ENCODE measurements around the gene GDNF.
"Not testable (repeated sequence)": the region's sequence is repeated elsewhere in the genome, so short reads cannot be mapped to it uniquely, and the experiment has no call there.

Gene GDNF

DNA sequence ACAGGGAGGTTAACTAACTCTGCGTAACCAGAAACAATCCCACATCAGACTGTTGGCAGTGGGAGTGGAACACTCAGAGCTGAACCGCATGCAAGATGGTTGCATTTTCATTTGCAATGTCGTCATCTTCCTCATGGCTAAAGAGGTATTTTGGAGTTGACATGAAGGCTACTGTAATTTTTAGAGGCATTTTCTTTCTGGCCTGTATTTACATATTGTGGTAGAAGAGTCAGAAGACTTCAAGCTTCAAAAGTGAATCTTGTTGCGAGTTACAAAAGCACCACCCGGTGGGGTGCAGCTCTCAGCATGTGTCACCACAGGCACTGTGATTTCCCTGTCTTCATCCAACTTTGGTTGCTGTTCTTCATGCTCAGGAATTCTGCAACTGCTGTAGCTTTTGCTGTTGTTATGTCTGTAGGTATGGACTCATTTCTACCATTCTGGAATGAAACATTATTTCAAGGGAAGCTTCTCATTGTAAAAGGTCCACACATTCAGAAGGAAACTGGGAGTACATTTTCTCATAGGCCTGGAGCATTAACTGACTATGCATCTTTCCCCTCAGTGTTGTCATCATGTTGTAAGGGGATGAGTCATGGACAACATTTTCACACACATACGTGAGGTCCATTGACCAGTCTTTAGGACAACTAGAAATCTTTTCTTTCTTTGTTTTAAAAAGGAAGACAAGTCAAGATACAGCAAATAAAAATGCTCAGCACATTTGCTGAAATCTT, 35.4 kb upstream of the GDNF start:
- DNase-seq (ENCODE audit: insufficient read length, low spot score) (no peak), FAIRE-seq (no peak)
- TF ChIP-seq, protein P1, sequence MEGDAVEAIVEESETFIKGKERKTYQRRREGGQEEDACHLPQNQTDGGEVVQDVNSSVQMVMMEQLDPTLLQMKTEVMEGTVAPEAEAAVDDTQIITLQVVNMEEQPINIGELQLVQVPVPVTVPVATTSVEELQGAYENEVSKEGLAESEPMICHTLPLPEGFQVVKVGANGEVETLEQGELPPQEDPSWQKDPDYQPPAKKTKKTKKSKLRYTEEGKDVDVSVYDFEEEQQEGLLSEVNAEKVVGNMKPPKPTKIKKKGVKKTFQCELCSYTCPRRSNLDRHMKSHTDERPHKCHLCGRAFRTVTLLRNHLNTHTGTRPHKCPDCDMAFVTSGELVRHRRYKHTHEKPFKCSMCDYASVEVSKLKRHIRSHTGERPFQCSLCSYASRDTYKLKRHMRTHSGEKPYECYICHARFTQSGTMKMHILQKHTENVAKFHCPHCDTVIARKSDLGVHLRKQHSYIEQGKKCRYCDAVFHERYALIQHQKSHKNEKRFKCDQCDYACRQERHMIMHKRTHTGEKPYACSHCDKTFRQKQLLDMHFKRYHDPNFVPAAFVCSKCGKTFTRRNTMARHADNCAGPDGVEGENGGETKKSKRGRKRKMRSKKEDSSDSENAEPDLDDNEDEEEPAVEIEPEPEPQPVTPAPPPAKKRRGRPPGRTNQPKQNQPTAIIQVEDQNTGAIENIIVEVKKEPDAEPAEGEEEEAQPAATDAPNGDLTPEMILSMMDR (IDR thresholded peaks at IDR 0.05; ENCODE audit: insufficient read depth, missing control alignments), result no peak

DNA sequence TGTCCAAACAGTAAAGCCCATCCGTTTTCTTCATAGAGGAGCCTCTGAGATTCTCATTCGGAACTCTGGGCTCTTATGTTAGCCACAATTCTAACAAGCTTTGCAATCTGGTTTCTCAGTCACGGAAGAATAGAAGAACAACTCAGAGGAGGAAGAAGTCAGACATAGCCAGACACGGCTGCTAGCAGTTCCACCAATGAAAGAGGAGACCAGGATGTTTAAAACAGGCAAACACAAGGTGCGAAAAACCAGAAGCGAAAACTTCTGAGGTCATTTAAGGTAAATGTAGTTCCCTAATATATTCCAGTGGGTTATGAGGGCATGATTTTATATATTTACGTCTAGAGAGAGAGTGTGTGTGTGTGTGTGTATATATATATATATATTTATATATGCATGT, 34.1 kb upstream of the GDNF start:
- DNase-seq (ENCODE audit: insufficient read length, low spot score) (no peak), FAIRE-seq (no peak)
- TF ChIP-seq, protein P1 (IDR thresholded peaks at IDR 0.05; ENCODE audit: insufficient read depth, missing control alignments), result no peak

DNA sequence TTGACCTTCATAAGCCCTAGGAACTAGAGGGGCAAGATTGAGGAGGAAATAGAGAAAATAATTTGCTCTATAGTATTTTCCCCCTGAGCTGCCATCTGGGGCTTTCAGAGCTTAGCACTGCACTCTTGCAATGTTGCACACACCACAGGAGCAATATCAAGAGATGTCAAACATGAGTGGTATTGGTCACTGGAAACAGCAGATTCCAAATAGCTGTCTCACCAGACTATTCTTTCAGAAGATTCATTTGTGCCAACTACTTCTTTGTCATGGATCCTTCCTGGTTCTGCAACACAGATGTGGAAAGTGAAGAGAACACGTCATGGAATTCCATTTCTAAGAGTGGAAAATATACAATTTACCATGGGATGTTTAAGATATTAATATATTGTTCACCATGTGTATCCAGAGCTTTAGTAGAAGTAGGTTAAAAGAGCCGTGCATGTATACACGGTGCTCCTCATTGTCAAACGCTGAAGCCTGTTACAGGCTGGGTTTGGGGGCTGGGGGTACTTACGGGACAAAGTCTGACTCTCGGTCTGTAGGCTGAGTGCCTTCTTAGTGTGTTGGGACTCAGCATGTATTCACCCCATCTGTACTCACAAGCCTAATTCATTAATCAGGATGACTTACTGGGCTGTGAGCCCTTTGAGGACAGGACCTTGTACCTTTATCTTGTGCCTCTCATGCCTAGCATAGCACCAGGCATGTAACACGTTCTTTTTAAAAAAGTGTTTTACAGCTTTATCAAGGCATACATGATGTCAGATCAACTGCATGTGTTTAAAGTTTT, 31.4 kb upstream of the GDNF start:
- DNase-seq (ENCODE audit: insufficient read length, low spot score), result no peak
- FAIRE-seq, result no peak
- TF ChIP-seq, protein P1 (IDR thresholded peaks at IDR 0.05; ENCODE audit: insufficient read depth, missing control alignments), result no peak

DNA sequence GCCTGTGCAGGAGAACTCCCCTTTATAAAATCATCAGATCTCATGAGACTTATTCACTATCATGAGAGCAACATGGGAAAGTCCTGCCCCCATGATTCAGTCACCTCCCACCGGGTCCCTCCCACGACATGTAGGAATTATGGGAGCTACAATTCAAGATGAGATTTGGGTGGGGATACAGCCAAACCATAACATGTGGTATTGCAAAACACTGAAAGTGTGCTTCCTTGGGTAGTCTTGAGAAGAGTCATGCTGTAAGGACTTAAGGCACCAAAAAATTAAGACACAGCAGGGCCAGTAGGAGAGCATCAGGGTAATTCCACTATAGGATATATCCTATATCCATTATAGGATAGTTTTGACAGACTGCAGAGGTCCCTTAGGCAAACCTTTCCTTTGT, 29.4 kb upstream of the GDNF start:
- FAIRE-seq (no peak), DNase-seq (ENCODE audit: insufficient read length, low spot score) (no peak)
- TF ChIP-seq, protein P1 (IDR thresholded peaks at IDR 0.05; ENCODE audit: insufficient read depth, missing control alignments), result no peak

DNA sequence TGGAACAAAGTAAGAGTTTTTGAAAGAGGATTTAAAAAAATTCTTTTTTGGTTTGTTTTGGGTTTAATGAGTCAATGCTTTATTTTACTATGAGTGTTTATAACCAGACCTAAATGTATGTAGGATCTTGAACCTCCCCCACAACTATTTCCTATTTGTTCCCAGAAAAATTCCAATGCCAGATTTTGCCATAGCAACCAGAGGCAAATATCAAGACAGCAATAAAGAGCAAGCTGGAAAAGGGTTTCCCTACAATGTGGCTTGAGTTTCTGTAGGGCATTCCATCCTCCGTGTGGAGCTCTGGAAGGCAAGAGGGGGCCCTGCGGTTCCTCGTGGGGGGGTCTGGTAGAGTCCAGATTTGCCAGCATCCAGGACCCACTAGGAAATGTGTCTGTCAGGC, 27.8 kb upstream of the GDNF start:
- FAIRE-seq (no peak), DNase-seq (ENCODE audit: insufficient read length, low spot score) (no peak)
- TF ChIP-seq, protein P1 (IDR thresholded peaks at IDR 0.05; ENCODE audit: insufficient read depth, missing control alignments), result no peak

DNA sequence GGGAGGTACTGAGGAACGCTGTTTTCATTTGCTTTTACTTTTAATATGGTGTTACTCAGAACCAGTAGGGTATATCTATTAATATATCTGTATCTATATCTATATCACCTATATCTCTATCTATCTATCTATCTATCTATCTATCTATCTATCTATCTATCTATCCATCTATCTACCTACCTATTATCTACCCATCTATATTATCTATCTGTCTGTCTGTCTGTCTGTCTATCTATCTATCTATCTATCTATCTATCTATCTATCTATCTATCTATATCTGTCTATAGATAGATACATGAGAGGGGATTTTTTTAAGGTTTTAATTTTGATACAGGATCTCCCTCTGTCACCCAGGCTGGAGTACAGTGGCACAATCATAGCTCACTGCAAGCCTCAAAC, 23.1 kb upstream of the GDNF start:
- not testable (repeated sequence) for FAIRE-seq; DNase-seq (ENCODE audit: insufficient read length, low spot score)

DNA sequence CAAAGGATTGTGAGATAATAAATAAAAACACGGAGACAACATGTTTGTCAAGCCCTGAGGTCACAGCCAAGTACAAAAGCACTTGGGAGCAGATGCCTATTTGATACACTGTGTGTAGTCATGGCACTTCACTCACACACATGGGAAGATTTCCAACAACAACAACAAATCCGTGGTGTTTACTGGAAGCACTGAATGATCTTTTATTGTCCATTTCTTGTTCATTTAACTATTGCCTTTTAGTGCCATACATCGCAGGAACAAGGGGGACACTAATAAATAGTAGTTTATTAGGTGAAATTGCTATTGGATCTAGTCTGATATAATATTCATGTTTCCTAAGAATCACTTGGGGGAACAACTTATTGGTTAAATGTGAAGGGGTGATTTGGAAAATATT, 20.4 kb upstream of the GDNF start:
- TF ChIP-seq, protein P1 (IDR thresholded peaks at IDR 0.05; ENCODE audit: insufficient read depth, missing control alignments), result no peak
- DNase-seq (ENCODE audit: insufficient read length, low spot score), result no peak
- FAIRE-seq, result no peak
